Liver (tissue), 3 donors: ENCODE results near the gene MAFF.

Experiments
- CTCF ChIP-seq: fragments of 150-350 bp; IDR thresholded peaks from 2 replicates; pipeline ENCODE4 v1.5.1; 2017; ENCODE audit warnings: improper control_type of control experiment, low read depth, low read length; ENCODE audit not compliant: missing input control
- TAF1 ChIP-seq: conservative IDR thresholded peaks from 2 replicates; pipeline ENCODE4 v1.6.1; 2016; ENCODE audit warnings: antibody characterized with exemption, mild to moderate bottlenecking
- donor health status: healthy.
- donor health status: healthy.

GRCh38 chr22:38172832-38173640, 28.8 kb upstream of the MAFF start:
- TF ChIP-seq CTCF (no peak), TAF1 (no peak)
